ENCODE results near the gene IGF2BP3.

The IGF2BP3 gene

DNA sequence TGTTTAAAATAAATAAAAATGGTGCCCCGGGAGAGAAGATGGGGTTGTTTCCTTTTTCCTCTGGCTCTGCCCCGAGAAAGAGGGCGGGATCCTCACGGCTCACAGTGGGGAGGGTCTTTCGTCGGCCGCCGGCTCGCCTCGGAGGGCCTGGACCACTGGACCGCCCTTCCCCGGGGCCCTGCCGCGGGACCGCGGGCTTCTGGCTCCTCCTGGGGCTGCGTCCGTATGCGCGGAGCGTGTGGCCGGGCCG lies 3.5 kb upstream of the IGF2BP3 start:
- TF ChIP-seq, protein P1, sequence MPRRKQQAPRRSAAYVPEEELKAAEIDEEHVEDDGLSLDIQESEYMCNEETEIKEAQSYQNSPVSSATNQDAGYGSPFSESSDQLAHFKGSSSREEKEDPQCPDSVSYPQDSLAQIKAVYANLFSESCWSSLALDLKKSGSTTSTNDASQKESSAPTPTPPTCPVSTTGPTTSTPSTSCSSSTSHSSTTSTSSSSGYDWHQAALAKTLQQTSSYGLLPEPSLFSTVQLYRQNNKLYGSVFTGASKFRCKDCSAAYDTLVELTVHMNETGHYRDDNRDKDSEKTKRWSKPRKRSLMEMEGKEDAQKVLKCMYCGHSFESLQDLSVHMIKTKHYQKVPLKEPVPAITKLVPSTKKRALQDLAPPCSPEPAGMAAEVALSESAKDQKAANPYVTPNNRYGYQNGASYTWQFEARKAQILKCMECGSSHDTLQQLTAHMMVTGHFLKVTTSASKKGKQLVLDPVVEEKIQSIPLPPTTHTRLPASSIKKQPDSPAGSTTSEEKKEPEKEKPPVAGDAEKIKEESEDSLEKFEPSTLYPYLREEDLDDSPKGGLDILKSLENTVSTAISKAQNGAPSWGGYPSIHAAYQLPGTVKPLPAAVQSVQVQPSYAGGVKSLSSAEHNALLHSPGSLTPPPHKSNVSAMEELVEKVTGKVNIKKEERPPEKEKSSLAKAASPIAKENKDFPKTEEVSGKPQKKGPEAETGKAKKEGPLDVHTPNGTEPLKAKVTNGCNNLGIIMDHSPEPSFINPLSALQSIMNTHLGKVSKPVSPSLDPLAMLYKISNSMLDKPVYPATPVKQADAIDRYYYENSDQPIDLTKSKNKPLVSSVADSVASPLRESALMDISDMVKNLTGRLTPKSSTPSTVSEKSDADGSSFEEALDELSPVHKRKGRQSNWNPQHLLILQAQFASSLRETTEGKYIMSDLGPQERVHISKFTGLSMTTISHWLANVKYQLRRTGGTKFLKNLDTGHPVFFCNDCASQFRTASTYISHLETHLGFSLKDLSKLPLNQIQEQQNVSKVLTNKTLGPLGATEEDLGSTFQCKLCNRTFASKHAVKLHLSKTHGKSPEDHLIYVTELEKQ (tag by site-specific recombination; IDR thresholded peaks at IDR 0.05; ENCODE audit: borderline replicate concordance), result no peak
- TF ChIP-seq ZNF660 (tag by site-specific recombination; IDR thresholded peaks at IDR 0.05), result 0 out of 2 replicates have a peak, but pooled peaks have one; percentile 62
- H3K4me1 ChIP-seq (ENCODE audit: control insufficient read depth, insufficient read depth, low read length), result peaks cover 22% of the 10 kb centered on the region
- H3K36me3 ChIP-seq (ENCODE audit: control insufficient read depth in 2 of 2, insufficient read depth in 1 of 2, low read length in 2 of 2), result no peaks in the 10 kb centered on the region
- CTCF ChIA-PET, result interaction anchor here (1.0 to 1.9 kb wide), 3 partner anchors 43 to 197 kb away, joined by 4 to 9 read pairs (median 8); no protein-coding TSS in a partner anchor
- POLR2A ChIA-PET, result interaction anchor here (1.8 to 1.9 kb wide), 2 partner anchors 12 to 57 kb away, joined by 7 to 11 read pairs; no protein-coding TSS in a partner anchor
- no peaks in the 10 kb centered on the region for H3K9me3 ChIP-seq (ENCODE audit: control insufficient read depth, insufficient read depth, low read depth, low read length)
- H3K4me3 ChIP-seq (ENCODE audit: low read depth, low read length), result peak overlapping the region; percentile 84
- H3K27ac ChIP-seq (ENCODE audit: extremely low read depth, low read depth, low read length), result peak overlapping the region; percentile 97

DNA sequence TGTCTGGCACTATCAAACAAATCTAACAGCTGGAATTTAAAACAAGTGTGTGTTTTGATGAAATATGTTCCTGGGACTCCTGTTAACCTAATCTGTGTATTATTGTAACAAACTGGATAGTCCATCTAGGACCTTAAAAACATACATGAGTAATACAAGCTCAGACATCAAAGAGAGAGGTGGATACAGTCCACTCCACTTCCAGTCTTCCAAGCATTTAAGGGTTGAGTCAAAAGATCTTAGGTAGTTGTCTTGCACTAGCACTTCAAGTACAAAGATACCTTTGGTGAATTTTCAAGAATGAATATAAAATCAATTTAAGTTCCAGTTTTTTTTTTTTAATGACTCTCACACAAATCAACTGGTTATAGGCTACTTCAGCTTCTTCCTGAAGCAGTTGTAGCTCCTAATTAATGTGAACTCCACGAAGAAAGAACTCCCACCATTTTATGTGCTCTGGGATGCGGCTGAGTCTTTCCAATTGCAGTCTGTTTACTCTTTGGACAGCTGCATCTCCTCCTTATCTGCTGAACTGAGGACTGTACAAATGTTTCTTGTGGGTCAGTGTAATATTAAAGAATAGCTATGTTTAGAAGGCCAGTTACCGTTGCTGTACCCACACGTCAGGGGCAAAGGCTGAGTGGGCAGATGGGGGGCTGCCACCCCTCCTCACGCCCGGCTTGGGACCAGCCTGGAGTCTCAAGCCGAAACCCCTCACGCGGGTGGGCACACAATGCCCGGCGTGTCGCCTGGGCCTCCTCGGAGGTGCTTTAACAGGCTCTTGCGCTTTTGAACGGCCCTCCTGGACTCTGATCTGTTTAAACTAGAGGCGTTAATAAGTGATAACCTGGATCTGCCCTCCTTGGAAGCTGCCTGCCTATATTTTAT lies 2.9 kb upstream of the IGF2BP3 start:
- CTCF ChIA-PET, result interaction anchor here (0.7 to 1.9 kb wide), 4 partner anchors 17 to 197 kb away, joined by 3 to 9 read pairs (median 6); no protein-coding TSS in a partner anchor
- no peak for TF ChIP-seq ZFP41 (tag by site-specific recombination; IDR thresholded peaks at IDR 0.05; ENCODE audit: borderline replicate concordance)
- TF ChIP-seq ZNF174 (tag by site-specific recombination; IDR thresholded peaks at IDR 0.05), result no peak
- TF ChIP-seq, protein P2, sequence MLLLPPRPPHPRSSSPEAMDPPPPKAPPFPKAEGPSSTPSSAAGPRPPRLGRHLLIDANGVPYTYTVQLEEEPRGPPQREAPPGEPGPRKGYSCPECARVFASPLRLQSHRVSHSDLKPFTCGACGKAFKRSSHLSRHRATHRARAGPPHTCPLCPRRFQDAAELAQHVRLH (tag by site-specific recombination; IDR thresholded peaks at IDR 0.05), result no peak
- no peak for TF ChIP-seq ZNF24 (tag by site-specific recombination; IDR thresholded peaks at IDR 0.05)
- TF ChIP-seq GLI2 (tag by site-specific recombination; IDR thresholded peaks at IDR 0.05; ENCODE audit: borderline replicate concordance, low read depth), result 0 out of 2 replicates have a peak, but pooled peaks have one; percentile 17
- TF ChIP-seq, protein P3, sequence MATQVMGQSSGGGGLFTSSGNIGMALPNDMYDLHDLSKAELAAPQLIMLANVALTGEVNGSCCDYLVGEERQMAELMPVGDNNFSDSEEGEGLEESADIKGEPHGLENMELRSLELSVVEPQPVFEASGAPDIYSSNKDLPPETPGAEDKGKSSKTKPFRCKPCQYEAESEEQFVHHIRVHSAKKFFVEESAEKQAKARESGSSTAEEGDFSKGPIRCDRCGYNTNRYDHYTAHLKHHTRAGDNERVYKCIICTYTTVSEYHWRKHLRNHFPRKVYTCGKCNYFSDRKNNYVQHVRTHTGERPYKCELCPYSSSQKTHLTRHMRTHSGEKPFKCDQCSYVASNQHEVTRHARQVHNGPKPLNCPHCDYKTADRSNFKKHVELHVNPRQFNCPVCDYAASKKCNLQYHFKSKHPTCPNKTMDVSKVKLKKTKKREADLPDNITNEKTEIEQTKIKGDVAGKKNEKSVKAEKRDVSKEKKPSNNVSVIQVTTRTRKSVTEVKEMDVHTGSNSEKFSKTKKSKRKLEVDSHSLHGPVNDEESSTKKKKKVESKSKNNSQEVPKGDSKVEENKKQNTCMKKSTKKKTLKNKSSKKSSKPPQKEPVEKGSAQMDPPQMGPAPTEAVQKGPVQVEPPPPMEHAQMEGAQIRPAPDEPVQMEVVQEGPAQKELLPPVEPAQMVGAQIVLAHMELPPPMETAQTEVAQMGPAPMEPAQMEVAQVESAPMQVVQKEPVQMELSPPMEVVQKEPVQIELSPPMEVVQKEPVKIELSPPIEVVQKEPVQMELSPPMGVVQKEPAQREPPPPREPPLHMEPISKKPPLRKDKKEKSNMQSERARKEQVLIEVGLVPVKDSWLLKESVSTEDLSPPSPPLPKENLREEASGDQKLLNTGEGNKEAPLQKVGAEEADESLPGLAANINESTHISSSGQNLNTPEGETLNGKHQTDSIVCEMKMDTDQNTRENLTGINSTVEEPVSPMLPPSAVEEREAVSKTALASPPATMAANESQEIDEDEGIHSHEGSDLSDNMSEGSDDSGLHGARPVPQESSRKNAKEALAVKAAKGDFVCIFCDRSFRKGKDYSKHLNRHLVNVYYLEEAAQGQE (tag by site-specific recombination; IDR thresholded peaks at IDR 0.05), result peak; percentile 84
- peak; percentile 15; the same call in 1 of the 2 replicates for TF ChIP-seq FEZF1 (tag by site-specific recombination; IDR thresholded peaks at IDR 0.05)
- TF ChIP-seq ZNF19 (tag by site-specific recombination; IDR thresholded peaks at IDR 0.05; ENCODE audit: low read depth), result no peak
- peak; percentile 65; the same call in 1 of the 2 replicates for TF ChIP-seq TCF7L2 (IDR thresholded peaks at IDR 0.05; ENCODE audit: borderline replicate concordance, low read depth, low read length)
- TF ChIP-seq, protein P4, sequence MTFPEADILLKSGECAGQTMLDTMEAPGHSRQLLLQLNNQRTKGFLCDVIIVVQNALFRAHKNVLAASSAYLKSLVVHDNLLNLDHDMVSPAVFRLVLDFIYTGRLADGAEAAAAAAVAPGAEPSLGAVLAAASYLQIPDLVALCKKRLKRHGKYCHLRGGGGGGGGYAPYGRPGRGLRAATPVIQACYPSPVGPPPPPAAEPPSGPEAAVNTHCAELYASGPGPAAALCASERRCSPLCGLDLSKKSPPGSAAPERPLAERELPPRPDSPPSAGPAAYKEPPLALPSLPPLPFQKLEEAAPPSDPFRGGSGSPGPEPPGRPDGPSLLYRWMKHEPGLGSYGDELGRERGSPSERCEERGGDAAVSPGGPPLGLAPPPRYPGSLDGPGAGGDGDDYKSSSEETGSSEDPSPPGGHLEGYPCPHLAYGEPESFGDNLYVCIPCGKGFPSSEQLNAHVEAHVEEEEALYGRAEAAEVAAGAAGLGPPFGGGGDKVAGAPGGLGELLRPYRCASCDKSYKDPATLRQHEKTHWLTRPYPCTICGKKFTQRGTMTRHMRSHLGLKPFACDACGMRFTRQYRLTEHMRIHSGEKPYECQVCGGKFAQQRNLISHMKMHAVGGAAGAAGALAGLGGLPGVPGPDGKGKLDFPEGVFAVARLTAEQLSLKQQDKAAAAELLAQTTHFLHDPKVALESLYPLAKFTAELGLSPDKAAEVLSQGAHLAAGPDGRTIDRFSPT (tag by site-specific recombination; IDR thresholded peaks at IDR 0.05), result peak; percentile 68; the same call in 1 of the 2 replicates
- TF ChIP-seq ZBTB1 (tag by site-specific recombination; IDR thresholded peaks at IDR 0.05), result no peak
- TF ChIP-seq BCL11B (tag by site-specific recombination; IDR thresholded peaks at IDR 0.05; ENCODE audit: low read depth), result no peak
- 0 out of 2 replicates have a peak, but pooled peaks have one; percentile 11 for TF ChIP-seq ZNF366 (tag by site-specific recombination; conservative IDR thresholded peaks at IDR 0.05)
- no peak for TF ChIP-seq YY1 (tag by site-specific recombination; IDR thresholded peaks at IDR 0.05)
- TF ChIP-seq, protein P5, sequence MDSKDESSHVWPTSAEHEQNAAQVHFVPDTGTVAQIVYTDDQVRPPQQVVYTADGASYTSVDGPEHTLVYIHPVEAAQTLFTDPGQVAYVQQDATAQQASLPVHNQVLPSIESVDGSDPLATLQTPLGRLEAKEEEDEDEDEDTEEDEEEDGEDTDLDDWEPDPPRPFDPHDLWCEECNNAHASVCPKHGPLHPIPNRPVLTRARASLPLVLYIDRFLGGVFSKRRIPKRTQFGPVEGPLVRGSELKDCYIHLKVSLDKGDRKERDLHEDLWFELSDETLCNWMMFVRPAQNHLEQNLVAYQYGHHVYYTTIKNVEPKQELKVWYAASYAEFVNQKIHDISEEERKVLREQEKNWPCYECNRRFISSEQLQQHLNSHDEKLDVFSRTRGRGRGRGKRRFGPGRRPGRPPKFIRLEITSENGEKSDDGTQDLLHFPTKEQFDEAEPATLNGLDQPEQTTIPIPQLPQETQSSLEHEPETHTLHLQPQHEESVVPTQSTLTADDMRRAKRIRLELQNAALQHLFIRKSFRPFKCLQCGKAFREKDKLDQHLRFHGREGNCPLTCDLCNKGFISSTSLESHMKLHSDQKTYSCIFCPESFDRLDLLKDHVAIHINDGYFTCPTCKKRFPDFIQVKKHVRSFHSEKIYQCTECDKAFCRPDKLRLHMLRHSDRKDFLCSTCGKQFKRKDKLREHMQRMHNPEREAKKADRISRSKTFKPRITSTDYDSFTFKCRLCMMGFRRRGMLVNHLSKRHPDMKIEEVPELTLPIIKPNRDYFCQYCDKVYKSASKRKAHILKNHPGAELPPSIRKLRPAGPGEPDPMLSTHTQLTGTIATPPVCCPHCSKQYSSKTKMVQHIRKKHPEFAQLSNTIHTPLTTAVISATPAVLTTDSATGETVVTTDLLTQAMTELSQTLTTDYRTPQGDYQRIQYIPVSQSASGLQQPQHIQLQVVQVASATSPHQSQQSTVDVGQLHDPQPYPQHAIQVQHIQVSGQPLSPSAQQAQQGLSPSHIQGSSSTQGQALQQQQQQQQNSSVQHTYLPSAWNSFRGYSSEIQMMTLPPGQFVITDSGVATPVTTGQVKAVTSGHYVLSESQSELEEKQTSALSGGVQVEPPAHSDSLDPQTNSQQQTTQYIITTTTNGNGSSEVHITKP (tag by site-specific recombination; IDR thresholded peaks at IDR 0.05), result peak; percentile 60
- TF ChIP-seq ZNF404 (tag by site-specific recombination; IDR thresholded peaks at IDR 0.05), result no peak
- TF ChIP-seq ZNF37A (tag by site-specific recombination; IDR thresholded peaks at IDR 0.05), result no peak

More for the DNA sequence above, 2.9 kb upstream of the IGF2BP3 start:
- POLR2A ChIA-PET, result interaction anchor here (0.5 to 1.9 kb wide), 8 partner anchors 13 to 200 kb away, joined by 3 to 11 read pairs (median 4); no protein-coding TSS in a partner anchor
- peaks cover 18% of the 10 kb centered on the region for H3K4me1 ChIP-seq (ENCODE audit: control insufficient read depth, insufficient read depth, low read length)
- H3K9me3 ChIP-seq (ENCODE audit: control insufficient read depth, insufficient read depth, low read depth, low read length), result no peaks in the 10 kb centered on the region
- no peaks in the 10 kb centered on the region for H3K36me3 ChIP-seq (ENCODE audit: control insufficient read depth in 2 of 2, insufficient read depth in 1 of 2, low read length in 2 of 2)
- H3K27ac ChIP-seq (ENCODE audit: extremely low read depth, low read depth, low read length), result peak overlapping the region; percentile 97
- peak overlapping the region; percentile 84 for H3K4me3 ChIP-seq (ENCODE audit: low read depth, low read length)

Measured in HEK293 (cell line).